Skeletal muscle satellite cell (primary cell): ENCODE data around the gene PPFIBP2.

Source experiments
- H3K27me3 ChIP-seq: 2 replicates; pipeline ENCODE4 v1.7.0; 2013; ENCODE audit warnings: low read length; ENCODE audit not compliant: control insufficient read depth, insufficient read depth
- H3K36me3 ChIP-seq: 2 replicates; pipeline ENCODE4 v1.7.0; 2013; ENCODE audit warnings: mild to moderate bottlenecking, control low read depth, low read length; ENCODE audit not compliant: insufficient read depth
- H3K4me1 ChIP-seq: 2 replicates; pipeline ENCODE4 v1.7.0; 2013; ENCODE audit warnings: low read length; ENCODE audit not compliant: control insufficient read depth, insufficient read depth
- H3K4me2 ChIP-seq: 2 replicates; pipeline ENCODE4 v1.7.0; 2013; ENCODE audit warnings: mild to moderate bottlenecking, low read length
- H3K4me3 ChIP-seq: 2 replicates; pipeline ENCODE4 v1.7.0; 2013; ENCODE audit warnings: low read length
- H3K9ac ChIP-seq: 2 replicates; pipeline ENCODE4 v1.7.0; 2013; ENCODE audit warnings: mild to moderate bottlenecking, low read depth, low read length, moderate library complexity
- H3K9me3 ChIP-seq: replicated peaks from 2 replicates; pipeline ENCODE4 v1.7.0; 2013; ENCODE audit warnings: mild to moderate bottlenecking, control low read depth, low read length

PPFIBP2 gene

GRCh38 chr11:7487360-7487759, 26.4 kb upstream of the PPFIBP2 start:
- H3K27me3 ChIP-seq, result peaks cover 26% of the 10 kb centered on the region
- no peaks in the 10 kb centered on the region for H3K9me3 ChIP-seq
- no peaks in the 10 kb centered on the region for H3K36me3 ChIP-seq
- H3K4me2 ChIP-seq, result no peak overlapping the region
- H3K9ac ChIP-seq, result no peak overlapping the region
- no peak overlapping the region for H3K4me3 ChIP-seq
- peaks cover 8% of the 10 kb centered on the region for H3K4me1 ChIP-seq

DNA sequence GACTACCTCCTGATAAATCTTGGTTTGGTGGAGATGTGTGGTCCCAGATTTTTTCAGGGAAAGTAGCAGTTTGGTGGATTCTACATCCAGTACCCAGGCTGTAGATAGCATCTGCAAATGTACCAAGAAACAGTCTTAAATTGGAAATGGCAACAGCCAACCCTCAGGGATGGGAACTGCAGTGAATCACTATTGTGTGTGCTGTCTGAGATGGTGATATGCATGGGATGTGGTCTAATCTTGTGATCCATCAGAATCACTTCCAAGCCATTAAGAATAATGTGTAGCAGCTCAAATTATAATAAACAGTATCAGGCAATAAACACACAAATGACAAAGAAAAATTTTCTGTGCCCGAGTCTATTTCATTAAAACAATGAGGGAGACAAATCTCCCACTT, 25.1 kb upstream of the PPFIBP2 start:
- Histone ChIP-seq H3K36me3 (no peaks in the 10 kb centered on the region), H3K27me3 (peaks cover 26% of the 10 kb centered on the region), H3K9me3 (no peaks in the 10 kb centered on the region), H3K9ac (no peak overlapping the region), H3K4me2 (no peak overlapping the region), H3K4me1 (peaks cover 8% of the 10 kb centered on the region), H3K4me3 (no peak overlapping the region)

DNA sequence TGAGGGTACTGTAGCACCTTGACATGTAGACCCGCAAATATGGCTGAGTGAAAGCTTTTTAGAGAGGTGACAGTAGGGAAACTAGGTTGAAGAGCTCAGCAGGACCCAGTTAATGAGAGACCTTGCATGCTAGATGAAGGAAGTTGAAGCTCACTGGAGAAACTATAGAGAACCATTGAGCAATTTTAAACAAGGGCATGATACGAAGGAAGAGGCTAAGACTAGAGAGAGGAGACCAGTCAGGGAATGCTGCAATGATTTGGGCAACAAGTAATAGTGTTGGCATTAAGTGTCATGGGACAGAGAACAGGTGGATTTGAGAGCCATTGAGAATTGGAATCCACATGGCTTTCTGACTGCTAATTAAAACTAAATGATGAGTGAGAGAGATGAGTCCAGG, 24.4 kb upstream of the PPFIBP2 start:
- Histone ChIP-seq H3K27me3 (peaks cover 24% of the 10 kb centered on the region), H3K36me3 (no peaks in the 10 kb centered on the region), H3K4me3 (no peak overlapping the region), H3K4me1 (peaks cover 8% of the 10 kb centered on the region), H3K4me2 (no peak overlapping the region), H3K9ac (no peak overlapping the region), H3K9me3 (no peaks in the 10 kb centered on the region)

GRCh38 chr11:7490054-7490453, 23.7 kb upstream of the PPFIBP2 start:
- Histone ChIP-seq H3K4me3 (no peak overlapping the region), H3K9ac (no peak overlapping the region), H3K4me1 (peaks cover 8% of the 10 kb centered on the region), H3K27me3 (peaks cover 23% of the 10 kb centered on the region), H3K4me2 (no peak overlapping the region), H3K36me3 (no peaks in the 10 kb centered on the region), H3K9me3 (no peaks in the 10 kb centered on the region)

DNA sequence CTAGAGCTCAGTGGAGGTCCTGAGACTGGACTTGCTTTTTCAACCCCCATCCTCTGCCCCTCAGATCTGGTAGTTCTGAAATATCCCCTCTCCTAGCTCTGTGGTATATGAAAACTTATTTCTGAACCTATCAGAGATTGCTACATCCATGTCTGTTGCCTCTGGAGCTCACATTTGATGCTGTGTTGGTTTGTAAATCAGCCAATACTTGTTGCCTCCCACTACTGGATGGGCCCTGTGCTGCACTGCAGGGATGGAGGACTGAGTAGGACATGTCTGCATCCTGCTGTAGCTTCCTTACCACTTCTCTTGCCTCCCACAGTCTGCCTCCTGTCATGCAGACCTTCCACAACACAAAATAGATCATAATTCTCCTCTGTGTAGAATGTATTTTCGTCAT, 23.3 kb upstream of the PPFIBP2 start:
- Histone ChIP-seq H3K9ac (no peak overlapping the region), H3K36me3 (no peaks in the 10 kb centered on the region), H3K4me3 (no peak overlapping the region), H3K27me3 (peaks cover 18% of the 10 kb centered on the region), H3K9me3 (no peaks in the 10 kb centered on the region), H3K4me1 (peaks cover 8% of the 10 kb centered on the region), H3K4me2 (no peak overlapping the region)

DNA sequence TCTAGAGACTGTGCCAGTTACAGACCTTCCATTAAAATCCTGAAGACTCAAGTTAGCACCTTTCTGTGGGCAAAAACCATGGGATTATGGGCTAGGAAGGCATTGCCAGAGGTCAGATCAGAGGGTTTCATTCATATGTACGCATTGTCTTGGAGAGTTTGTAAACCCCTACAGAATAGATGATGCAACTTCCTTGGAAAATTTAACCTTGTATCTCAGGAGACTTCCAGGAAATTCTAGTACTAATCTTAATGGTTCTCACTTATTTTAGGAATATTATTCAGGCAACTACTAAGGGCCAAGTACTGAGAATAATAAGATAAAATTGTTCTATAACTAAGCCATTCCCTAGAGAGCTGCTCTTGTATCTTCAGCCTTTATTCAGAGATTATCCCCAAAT, 21.5 kb upstream of the PPFIBP2 start:
- Histone ChIP-seq H3K9me3 (no peaks in the 10 kb centered on the region), H3K27me3 (peaks cover 3% of the 10 kb centered on the region), H3K9ac (no peak overlapping the region), H3K4me1 (peaks cover 8% of the 10 kb centered on the region), H3K36me3 (no peaks in the 10 kb centered on the region), H3K4me3 (no peak overlapping the region), H3K4me2 (no peak overlapping the region)

GRCh38 chr11:7493670-7494069, 20.1 kb upstream of the PPFIBP2 start:
- Histone ChIP-seq H3K27me3 (peaks cover 5% of the 10 kb centered on the region), H3K9me3 (no peaks in the 10 kb centered on the region), H3K36me3 (no peaks in the 10 kb centered on the region), H3K4me1 (peaks cover 8% of the 10 kb centered on the region), H3K9ac (no peak overlapping the region), H3K4me3 (no peak overlapping the region), H3K4me2 (no peak overlapping the region)

- Histone ChIP-seq H3K36me3 (no peaks in the 10 kb centered on the region), H3K9ac (no peak overlapping the region), H3K4me1 (peaks cover 8% of the 10 kb centered on the region), H3K4me2 (no peak overlapping the region), H3K27me3 (peaks cover 11% of the 10 kb centered on the region), H3K9me3 (no peaks in the 10 kb centered on the region), H3K4me3 (no peak overlapping the region)
Observed at GRCh38 chr11:7494086-7494745, 19.6 kb upstream of the PPFIBP2 start.

GRCh38 chr11:7495882-7496551, 17.8 kb upstream of the PPFIBP2 start:
- peaks cover 11% of the 10 kb centered on the region for H3K27me3 ChIP-seq
- H3K36me3 ChIP-seq, result no peaks in the 10 kb centered on the region
- no peak overlapping the region for H3K9ac ChIP-seq
- H3K4me1 ChIP-seq, result no peaks in the 10 kb centered on the region
- no peak overlapping the region for H3K4me3 ChIP-seq
- H3K4me2 ChIP-seq, result no peak overlapping the region
- no peaks in the 10 kb centered on the region for H3K9me3 ChIP-seq

- Histone ChIP-seq H3K36me3 (no peaks in the 10 kb centered on the region), H3K9me3 (no peaks in the 10 kb centered on the region), H3K27me3 (peaks cover 15% of the 10 kb centered on the region), H3K9ac (no peak overlapping the region), H3K4me3 (no peak overlapping the region), H3K4me2 (no peak overlapping the region), H3K4me1 (no peaks in the 10 kb centered on the region)
Observed at GRCh38 chr11:7498193-7498592, 15.6 kb upstream of the PPFIBP2 start.

- H3K4me3 ChIP-seq, result no peak overlapping the region
- no peaks in the 10 kb centered on the region for H3K4me1 ChIP-seq
- no peaks in the 10 kb centered on the region for H3K36me3 ChIP-seq
- no peak overlapping the region for H3K4me2 ChIP-seq
- H3K9ac ChIP-seq, result no peak overlapping the region
- H3K27me3 ChIP-seq, result peaks cover 17% of the 10 kb centered on the region
- H3K9me3 ChIP-seq, result no peaks in the 10 kb centered on the region
Observed at GRCh38 chr11:7499081-7499480, 14.7 kb upstream of the PPFIBP2 start.

DNA sequence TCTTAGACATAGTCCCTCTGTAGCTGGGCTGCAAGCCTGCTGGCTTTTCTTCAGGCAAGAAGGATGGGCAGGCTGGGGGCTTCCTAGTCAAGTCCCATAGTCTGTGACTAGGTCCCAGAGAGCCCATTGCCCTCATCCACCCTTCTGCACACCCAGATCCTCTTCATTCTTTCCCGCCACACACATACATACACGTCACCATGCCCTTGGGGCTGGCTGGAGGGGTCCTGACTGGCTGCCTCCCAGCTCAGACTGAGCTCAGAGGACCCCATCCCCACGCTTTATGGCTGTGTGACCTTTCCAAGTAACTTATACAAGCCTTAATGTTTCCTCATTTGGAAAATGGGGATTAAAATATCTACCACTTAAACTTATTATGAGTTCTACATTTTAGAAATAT, 13.5 kb upstream of the PPFIBP2 start:
- no peaks in the 10 kb centered on the region for H3K36me3 ChIP-seq
- no peaks in the 10 kb centered on the region for H3K4me1 ChIP-seq
- no peak overlapping the region for H3K9ac ChIP-seq
- H3K9me3 ChIP-seq, result no peaks in the 10 kb centered on the region
- no peak overlapping the region for H3K4me3 ChIP-seq
- no peak overlapping the region for H3K4me2 ChIP-seq
- H3K27me3 ChIP-seq, result peaks cover 21% of the 10 kb centered on the region
